ENCODE data around the gene TMEM212. TPM values are rescaled to one million over a fixed set of nuclear protein-coding genes. Genes with fewer than 3 reads are reported as not detected.

Gene TMEM212
- total and polyA plus RNA-seq, 9 of the 15 experiments (the other 6 are each of a cell fraction or from before 2014, with no cell fraction given), result not detected

DNA sequence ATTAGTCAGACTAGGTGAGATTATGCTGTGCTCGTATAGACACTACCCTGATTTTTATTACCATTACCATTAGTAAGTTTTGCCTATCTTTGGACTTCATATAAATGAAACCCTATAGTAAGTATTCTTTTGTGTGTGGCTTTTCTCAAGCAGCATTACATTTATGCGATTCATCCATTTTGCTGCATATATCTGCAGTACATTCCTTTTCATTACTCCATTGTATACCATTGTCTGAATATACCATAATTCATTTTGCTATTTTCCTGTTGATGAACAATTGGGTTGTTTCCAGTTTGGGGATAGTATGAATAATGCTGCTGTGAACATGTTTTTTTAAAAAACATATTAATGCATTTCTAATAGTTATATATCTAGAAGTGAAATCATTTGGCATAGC lies 45.3 kb downstream of the TMEM212 start:
- Histone ChIP-seq H3K9me3 (replicated peaks; ENCODE audit: control insufficient read depth, insufficient read depth, low read depth, low read length) (no peaks in the 10 kb centered on the region), H3K4me3 (no peak overlapping the region), H3K9ac (ENCODE audit: insufficient read depth in 1 of 2, low read depth in 2 of 2, low read length in 2 of 2) (no peak overlapping the region), H3K79me2 (ENCODE audit: control insufficient read depth, insufficient read depth, low read length) (no peaks in the 10 kb centered on the region), H3K27ac (ENCODE audit: extremely low read depth, low read depth, low read length) (no peak overlapping the region), H3K4me2 (ENCODE audit: insufficient read depth, low read length) (no peak overlapping the region), H3K36me3 (ENCODE audit: control insufficient read depth, insufficient read depth, low read length) (no peaks in the 10 kb centered on the region), H3K9me1 (ENCODE audit: control insufficient read depth, insufficient read depth, low read length) (no peaks in the 10 kb centered on the region), H2AFZ (ENCODE audit: low read depth, low read length) (no peak overlapping the region), H3K4me1 (replicated peaks in 1 of 2; ENCODE audit: control insufficient read depth in 2 of 2, insufficient read depth in 2 of 2, low read length in 2 of 2) (no peaks in the 10 kb centered on the region; a peak in 2 of 5 replicates), H4K20me1 (replicated peaks; ENCODE audit: control insufficient read depth, insufficient read depth, low read length) (no peaks in the 10 kb centered on the region), H3K27me3 (ENCODE audit: control insufficient read depth in 2 of 2, insufficient read depth in 2 of 2, low read length in 2 of 2) (no peaks in the 10 kb centered on the region)
- POLR2A ChIA-PET, result no interaction called here
- CTCF ChIA-PET (ENCODE audit: low intra/inter-chr PET ratio), result no interaction called here
- intact Hi-C loops (cut with micrococcal nuclease), result no loop called here
- BruUV-seq (replicated peaks), result no TSS peak
- ATAC-seq (no peak), DNase-seq (ENCODE audit: extremely low read depth in 1 of 4, low spot score in 3 of 4) (no peak), FAIRE-seq (no peak)
- TF ChIP-seq, protein P1, sequence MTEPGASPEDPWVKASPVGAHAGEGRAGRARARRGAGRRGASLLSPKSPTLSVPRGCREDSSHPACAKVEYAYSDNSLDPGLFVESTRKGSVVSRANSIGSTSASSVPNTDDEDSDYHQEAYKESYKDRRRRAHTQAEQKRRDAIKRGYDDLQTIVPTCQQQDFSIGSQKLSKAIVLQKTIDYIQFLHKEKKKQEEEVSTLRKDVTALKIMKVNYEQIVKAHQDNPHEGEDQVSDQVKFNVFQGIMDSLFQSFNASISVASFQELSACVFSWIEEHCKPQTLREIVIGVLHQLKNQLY (CRISPR knock-in tag; conservative IDR thresholded peaks at IDR 0.05), result no peak
- TF ChIP-seq, protein P2, sequence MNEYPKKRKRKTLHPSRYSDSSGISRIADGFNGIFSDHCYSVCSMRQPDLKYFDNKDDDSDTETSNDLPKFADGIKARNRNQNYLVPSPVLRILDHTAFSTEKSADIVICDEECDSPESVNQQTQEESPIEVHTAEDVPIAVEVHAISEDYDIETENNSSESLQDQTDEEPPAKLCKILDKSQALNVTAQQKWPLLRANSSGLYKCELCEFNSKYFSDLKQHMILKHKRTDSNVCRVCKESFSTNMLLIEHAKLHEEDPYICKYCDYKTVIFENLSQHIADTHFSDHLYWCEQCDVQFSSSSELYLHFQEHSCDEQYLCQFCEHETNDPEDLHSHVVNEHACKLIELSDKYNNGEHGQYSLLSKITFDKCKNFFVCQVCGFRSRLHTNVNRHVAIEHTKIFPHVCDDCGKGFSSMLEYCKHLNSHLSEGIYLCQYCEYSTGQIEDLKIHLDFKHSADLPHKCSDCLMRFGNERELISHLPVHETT (CRISPR knock-in tag; conservative IDR thresholded peaks at IDR 0.05 in 1 of 2, IDR thresholded peaks at IDR 0.05 in 1 of 2), result no peak
- TF ChIP-seq, protein P3, sequence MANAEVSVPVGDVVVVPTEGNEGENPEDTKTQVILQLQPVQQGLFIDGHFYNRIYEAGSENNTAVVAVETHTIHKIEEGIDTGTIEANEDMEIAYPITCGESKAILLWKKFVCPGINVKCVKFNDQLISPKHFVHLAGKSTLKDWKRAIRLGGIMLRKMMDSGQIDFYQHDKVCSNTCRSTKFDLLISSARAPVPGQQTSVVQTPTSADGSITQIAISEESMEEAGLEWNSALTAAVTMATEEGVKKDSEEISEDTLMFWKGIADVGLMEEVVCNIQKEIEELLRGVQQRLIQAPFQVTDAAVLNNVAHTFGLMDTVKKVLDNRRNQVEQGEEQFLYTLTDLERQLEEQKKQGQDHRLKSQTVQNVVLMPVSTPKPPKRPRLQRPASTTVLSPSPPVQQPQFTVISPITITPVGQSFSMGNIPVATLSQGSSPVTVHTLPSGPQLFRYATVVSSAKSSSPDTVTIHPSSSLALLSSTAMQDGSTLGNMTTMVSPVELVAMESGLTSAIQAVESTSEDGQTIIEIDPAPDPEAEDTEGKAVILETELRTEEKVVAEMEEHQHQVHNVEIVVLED (CRISPR knock-in tag; IDR thresholded peaks at IDR 0.05), result no peak
- TF ChIP-seq KAT7 (CRISPR knock-in tag; IDR thresholded peaks at IDR 0.05; ENCODE audit: borderline replicate concordance) (no peak), EWSR1 (IDR thresholded peaks at IDR 0.05; ENCODE audit: borderline replicate concordance, low read depth, partially characterized antibody) (no peak), NFE2 (IDR thresholded peaks at IDR 0.05; ENCODE audit: low read depth) (no peak), POLR2AphosphoS2 (IDR thresholded peaks at IDR 0.05; ENCODE audit: low read length) (no peak), SNRNP70 (optimal IDR thresholded peaks at IDR 0.05; ENCODE audit: low read depth, low read length) (no peak)
- 19% methylated on average over 2 of the region's 2 CpGs for WGBS (ENCODE audit: insufficient coverage, low coverage, missing lambda C conversion rate)
- in situ Hi-C loops (cut with MboI), result no loop called here
